Measurements from ENCODE around the gene ATP8B1. TPM values are rescaled to one million over a fixed set of nuclear protein-coding genes. Genes with fewer than 3 reads are reported as not detected.

The ATP8B1 gene
- total and polyA plus RNA-seq, 9 of the 15 experiments (the other 6 are each of a cell fraction or from before 2014, with no cell fraction given), result 0.01 to 0.22 (median 0.03) TPM; not detected in 3

GRCh38 chr18:57816208-57816954, 13.3 kb upstream of the ATP8B1 start (continued):
- TF ChIP-seq ATF3 (IDR thresholded peaks at IDR 0.05), result peak; percentile 48; the same call in 1 of the 2 replicates
- no peak for TF ChIP-seq ATF3 (CRISPR knock-in tag; conservative IDR thresholded peaks at IDR 0.05)
- TF ChIP-seq EP300 (IDR thresholded peaks at IDR 0.05; ENCODE audit: low read length), result no peak
- 0 out of 2 replicates have a peak, but pooled peaks have one; percentile 19 for TF ChIP-seq MGA (IDR thresholded peaks at IDR 0.05)
- TF ChIP-seq SMARCA5 (IDR thresholded peaks at IDR 0.05), result no peak
